OCI-LY3 (cell line): ENCODE results near the gene INS.

Source experiments
- H2AFZ ChIP-seq: fragments of 200-600, 300-600 bp; shearing (Covaris generic); 2 replicates; pipeline ENCODE4 v1.6.0; 2014; ENCODE audit warnings: antibody characterized with exemption, low read depth, low read length
- H3K27ac ChIP-seq: fragments of 200-600, 300-600 bp; sonication (generic); 2 replicates; pipeline ENCODE4 v1.5.1; 2014; ENCODE audit warnings: mild to moderate bottlenecking, low read length, moderate library complexity, mixed read lengths
- H3K27me3 ChIP-seq: fragments of 200-600, 300-600 bp; sonication (generic); 2 replicates; pipeline ENCODE4 v1.6.1; 2014; ENCODE audit warnings: low read depth, low read length, mixed read lengths
- H3K36me3 ChIP-seq: fragments of 200-600, 300-600 bp; sonication (generic); replicated peaks from 2 replicates; pipeline ENCODE3; 2014; ENCODE audit warnings: low read depth, low read length, mixed read lengths
- H3K4me1 ChIP-seq: fragments of 300-600, 200-600 bp; sonication (generic); 2 replicates; pipeline ENCODE4 v1.6.1; 2014; ENCODE audit warnings: low read length, mixed read lengths
- H3K4me2 ChIP-seq: fragments of 200-600, 300-600 bp; sonication (generic); 2 replicates; pipeline ENCODE4 v1.6.1; 2014; ENCODE audit warnings: low read length, mixed read lengths
- H3K4me3 ChIP-seq: fragments of 300-600, 200-600 bp; sonication (generic); 2 replicates; pipeline ENCODE4 v1.5.1; 2014; ENCODE audit warnings: antibody characterized with exemption, mild to moderate bottlenecking, low read length, moderate library complexity
- H3K79me2 ChIP-seq: fragments of 300-600, 200-600 bp; shearing (Covaris generic); 2 replicates; pipeline ENCODE4 v1.6.1; 2014; ENCODE audit warnings: mild to moderate bottlenecking, low read length, mixed read lengths
- H3K9ac ChIP-seq: fragments of 300-600, 200-600 bp; shearing (Covaris generic); 2 replicates; pipeline ENCODE4 v1.6.0; 2014; ENCODE audit warnings: mild to moderate bottlenecking, low read length, moderate library complexity
- H3K9me3 ChIP-seq: fragments of 200-600, 300-600 bp; shearing (Covaris generic); 2 replicates; pipeline ENCODE4 v1.6.1; 2014; ENCODE audit warnings: low read length, mixed read lengths; ENCODE audit not compliant: insufficient read depth
- H4K20me1 ChIP-seq: fragments of 200-600, 300-600 bp; sonication (generic); 2 replicates; pipeline ENCODE4 v1.6.1; 2016; ENCODE audit warnings: low read length, mixed read lengths; ENCODE audit not compliant: insufficient read depth
- CTCF ChIP-seq: fragments of 200-600, 300-600 bp; sonication (generic); IDR thresholded peaks from 2 replicates; pipeline ENCODE4 v1.5.1; 2014; ENCODE audit warnings: antibody characterized with exemption, low read length, low read depth
- EZH2phosphoT487 ChIP-seq: fragments of 200-600 bp; shearing (Covaris generic); IDR thresholded peaks from 2 replicates; pipeline ENCODE4 v1.6.1; 2018; ENCODE audit warnings: antibody characterized with exemption, mixed run types, low read depth

INS gene

GRCh38 chr11:2135018-2135569 lies 25.9 kb downstream of the INS start:
- Histone ChIP-seq H3K36me3 (no peaks in the 10 kb centered on the region), H3K79me2 (no peaks in the 10 kb centered on the region), H3K27me3 (no peaks in the 10 kb centered on the region), H3K4me1 (peaks cover 17% of the 10 kb centered on the region), H3K9me3 (no peaks in the 10 kb centered on the region), H2AFZ (no peak overlapping the region), H3K4me2 (no peak overlapping the region), H3K4me3 (no peak overlapping the region), H3K27ac (no peak overlapping the region), H4K20me1 (no peaks in the 10 kb centered on the region), H3K9ac (no peak overlapping the region)
- TF ChIP-seq CTCF = no peak
- no peak for TF ChIP-seq EZH2phosphoT487

- H3K9ac ChIP-seq = no peak overlapping the region; the same call in 1 of the 2 replicates
- H3K27ac ChIP-seq = no peak overlapping the region
- no peaks in the 10 kb centered on the region for H3K36me3 ChIP-seq
- no peaks in the 10 kb centered on the region for H3K79me2 ChIP-seq
- H4K20me1 ChIP-seq = no peaks in the 10 kb centered on the region
- H3K9me3 ChIP-seq = no peaks in the 10 kb centered on the region
- H3K27me3 ChIP-seq = no peaks in the 10 kb centered on the region
- H3K4me1 ChIP-seq = peaks cover 17% of the 10 kb centered on the region
- peak overlapping the region; percentile 17; the same call in 1 of the 2 replicates for H3K4me3 ChIP-seq
- H2AFZ ChIP-seq = 0 out of 2 replicates have a peak overlapping the region, but pooled peaks have one; percentile 8
- TF ChIP-seq EZH2phosphoT487 (no peak), CTCF (no peak)
- H3K4me2 ChIP-seq = peak overlapping the region; percentile 55
Measured at GRCh38 chr11:2134022-2135010, 26.7 kb downstream of the INS start.

- Histone ChIP-seq H4K20me1 (no peaks in the 10 kb centered on the region), H3K9me3 (no peaks in the 10 kb centered on the region), H3K4me1 (peaks cover 17% of the 10 kb centered on the region), H3K27me3 (no peaks in the 10 kb centered on the region), H2AFZ (no peak overlapping the region), H3K27ac (no peak overlapping the region), H3K9ac (no peak overlapping the region), H3K36me3 (no peaks in the 10 kb centered on the region), H3K4me3 (0 out of 2 replicates have a peak overlapping the region, but pooled peaks have one; percentile 17), H3K79me2 (no peaks in the 10 kb centered on the region), H3K4me2 (peak overlapping the region; percentile 55; the same call in 1 of the 2 replicates)
- TF ChIP-seq CTCF (no peak), EZH2phosphoT487 (no peak)
Measured at GRCh38 chr11:2133241-2134021, 27.6 kb downstream of the INS start.
